HepG2 (cell line): ENCODE data around the gene SCGB1D4. TPM values are rescaled to one million over a fixed set of nuclear protein-coding genes. Genes with fewer than 3 reads are reported as not detected.
"Not testable (repeated sequence)": the region's sequence is repeated elsewhere in the genome, so short reads cannot be mapped to it uniquely, and the experiment has no call there.

Experiments
- ATAC-seq: fragments of 200-7000 bp; cut with Tn5 transposase; 3 replicates; pipeline ENCODE4 v1.9.1; 2020; ENCODE audit warnings: mild to moderate bottlenecking, moderate library complexity
- BruUV-seq: library from RNA; stranded (reverse); fragments of 400-500 nt; replicated peaks from 2 replicates; lab custom pipeline; 2021; lab: Mats Ljungman, UMichigan
- CTCF ChIA-PET: fragments of 300-600 bp; formaldehyde crosslinking; extraction: SDS; loops from one replicate; lab custom pipeline; 2021; ENCODE audit warnings: low total read pairs, inconsistent platforms, low intra/inter-chr PET ratio; lab: Yijun Ruan, JAX
- POLR2A ChIA-PET: fragments of 350-600 bp; sonication (Branson Sonifier 250); formaldehyde crosslinking; loops from one replicate; lab custom pipeline; 2020; ENCODE audit warnings: antibody characterized with exemption, inconsistent platforms; lab: Yijun Ruan, JAX
- DNase-seq: peaks from one replicate; pipeline ENCODE4 v3.0.0-alpha.2; 2015; ENCODE audit warnings: low spot score
- FAIRE-seq: peaks from 3 replicates; lab custom pipeline; 2011; peaks lifted over from hg19 to GRCh38; lab: Jason Lieb, UNC
- H2AFZ ChIP-seq: one replicate; pipeline ENCODE4 v1.6.1; 2011; ENCODE audit warnings: low read length, inconsistent platforms
- H3K27ac ChIP-seq: fragments of 300-600 bp; 3 replicates; pipeline ENCODE4 v1.8.0; 2011; ENCODE audit warnings: mixed run types, mild to moderate bottlenecking, mixed read lengths, low read length, inconsistent platforms; ENCODE audit not compliant: insufficient read depth; ENCODE audit errors: extremely low read length
- H3K27me3 ChIP-seq, 2 experiments: fragments of 200-600 bp in 1 of 2; 2 replicates in 1 of 2; 3 replicates in 1 of 2; pipeline versions ENCODE4 v1.6.0 to v1.8.0; 2011; ENCODE audit warnings: low read length in 2 of 2, mild to moderate bottlenecking in 2 of 2, moderate library complexity in 2 of 2, inconsistent platforms in 1 of 2; ENCODE audit not compliant: insufficient read depth in 2 of 2, control insufficient read depth in 1 of 2
- H3K36me3 ChIP-seq, 2 experiments: fragments of 200-600 bp in 1 of 2; replicated peaks in 1 of 2; 2 replicates in 1 of 2; 3 replicates in 1 of 2; pipeline versions ENCODE4 v1.5.1 to v1.8.0; 2011; ENCODE audit warnings: low read length in 2 of 2, inconsistent platforms in 1 of 2; ENCODE audit not compliant: insufficient read depth in 2 of 2, control insufficient read depth in 1 of 2
- H3K4me1 ChIP-seq: 2 replicates; pipeline ENCODE4 v1.5.1; 2012; ENCODE audit warnings: low read length, inconsistent platforms; ENCODE audit not compliant: insufficient read depth
- H3K4me2 ChIP-seq: 2 replicates; pipeline ENCODE4 v1.6.0; 2011; ENCODE audit warnings: low read depth, low read length, inconsistent platforms
- H3K4me3 ChIP-seq, 3 experiments: fragments of 200-600 bp in 1 of 3; sonication (generic), shearing (Covaris generic) in 1 of 3; replicated peaks in 1 of 3; 2 replicates each; pipeline ENCODE4 v1.5.1; 2011 to 2016; ENCODE audit warnings: low read length in 3 of 3, inconsistent platforms in 2 of 3, low read depth in 2 of 3, mild to moderate bottlenecking in 2 of 3, control low read depth in 1 of 3, mixed read lengths in 1 of 3; ENCODE audit not compliant: insufficient read depth in 1 of 3
- H3K79me2 ChIP-seq: one replicate; pipeline ENCODE4 v1.6.1; 2011; ENCODE audit warnings: low read length, inconsistent platforms; ENCODE audit not compliant: insufficient read depth
- H3K9ac ChIP-seq: 2 replicates; pipeline ENCODE4 v1.6.0; 2011; ENCODE audit warnings: mild to moderate bottlenecking, low read depth, low read length, inconsistent platforms; ENCODE audit not compliant: insufficient read depth
- H3K9me3 ChIP-seq: 2 replicates; pipeline ENCODE4 v1.5.1; 2012; ENCODE audit warnings: mild to moderate bottlenecking, low read length
- H4K20me1 ChIP-seq: 2 replicates; pipeline ENCODE4 v1.6.0; 2011; ENCODE audit warnings: inconsistent platforms, mild to moderate bottlenecking, low read length, moderate library complexity; ENCODE audit not compliant: insufficient read depth
- MAFK ChIP-seq, 2 experiments: IDR thresholded peaks in 1 of 2; conservative IDR thresholded peaks in 1 of 2; 2 replicates each; pipeline ENCODE4 v1.6.1; 2011; ENCODE audit warnings: improper control_type of control experiment in 2 of 2, low read length in 2 of 2
- NCOR1 ChIP-seq: fragments of 200-600 bp; sonication (generic); IDR thresholded peaks from 2 replicates; pipeline ENCODE4 v1.7.0; 2017; ENCODE audit warnings: antibody characterized with exemption, low read length, borderline replicate concordance
- ZNF589 ChIP-seq: sonication (generic); formaldehyde crosslinking; conservative IDR thresholded peaks from 2 replicates; pipeline ENCODE4 v1.8.0; 2022; ENCODE audit warnings: mild to moderate bottlenecking, moderate library complexity, missing genetic modification reagents
- WGBS: methylation state at CpG from one replicate; pipeline ENCODE4 v1.1.6; 2017; ENCODE audit warnings: low lambda C conversion rate; 5-methylcytosine and 5-hydroxymethylcytosine counted together
- in situ Hi-C: cut with HindIII; loops from 2 replicates; pipeline ENCODE4 v1.10.0; 2017; ENCODE audit warnings: low pct_unique_long_range_greater_than_20kb; ENCODE audit not compliant: extremely low pct_ligation_motif_present
- intact Hi-C: fragments of 100-400 bp; cut with micrococcal nuclease; formaldehyde crosslinking; loops from one replicate; pipeline ENCODE4 v1.10.0; 2022; ENCODE audit not compliant: unreplicated experiment
- polyA plus RNA-seq, 8 experiments: library from polyadenylated mRNA; depleted of rRNA in 3 of 8; stranded (reverse) in 7 of 8; unstranded in 1 of 8; fragments of >200 nt; fragmentation: Illumina TruSeq in 4 of 8; extraction: Trizol in 4 of 8; gene quantifications; 2 replicates each; pipeline versions ENCODE4 v1.2.1 to v1.2.3, GENCODE V29; 2011 to 2016; ENCODE audit warnings: low read depth in 4 of 8, missing spikeins in 1 of 8, mixed read lengths in 1 of 8; ENCODE audit not compliant: insufficient read depth in 1 of 8
- total RNA-seq, 5 experiments: library from RNA; depleted of rRNA; stranded (reverse); fragments of >200 nt; fragmentation: Illumina TruSeq; extraction: Trizol; gene quantifications; 2 replicates each; pipeline ENCODE4 v1.2.3, GENCODE V29; 2016; ENCODE audit warnings: low read depth in 1 of 5

SCGB1D4 gene
- total and polyA plus RNA-seq, 2 of the 13 experiments (the other 11 are each of a cell fraction or from before 2014, with no cell fraction given), result not detected

- intact Hi-C loops, FAIRE-seq, in situ Hi-C loops, H3K4me2 ChIP-seq, CTCF ChIA-PET, H3K9me3 ChIP-seq, H3K27ac ChIP-seq, H2AFZ ChIP-seq, H4K20me1 ChIP-seq, H3K9ac ChIP-seq, POLR2A ChIA-PET, DNase-seq, H3K27me3 ChIP-seq, BruUV-seq, H3K4me3 ChIP-seq, ATAC-seq: not testable (repeated sequence)
- over 99% methylated on average over 7 of the region's 7 CpGs for whole genome bisulfite sequencing
- H3K79me2 ChIP-seq, result peaks cover 18% of the 10 kb centered on the region
- TF ChIP-seq MAFK (conservative IDR thresholded peaks at IDR 0.05 in 1 of 2, IDR thresholded peaks at IDR 0.05 in 1 of 2; ENCODE audit: low read length in 2 of 2), result peak in 1 of 2 experiments; percentile 34; a peak in 2 of 4 replicates
- peaks cover 57% of the 10 kb centered on the region for H3K4me1 ChIP-seq
- peaks cover 3 to 23% of the 10 kb centered on the region in 2 experiments; a peak in 4 of 5 replicates for H3K36me3 ChIP-seq
These were observed 44.8 kb upstream of the SCGB1D4 start for GRCh38 chr11:62343646-62344190.

- BruUV-seq, result no TSS peak
- Histone ChIP-seq H4K20me1 (no peaks in the 10 kb centered on the region), H2AFZ (no peak overlapping the region), H3K79me2 (peaks cover 18% of the 10 kb centered on the region), H3K27me3 (no peaks in the 10 kb centered on the region), H3K9ac (no peak overlapping the region), H3K4me3 (no peak overlapping the region), H3K4me2 (no peak overlapping the region; the same call in none of the 2 replicates), H3K36me3 (peaks cover 0 to 23% of the 10 kb centered on the region in 2 experiments; a peak in 2 of 5 replicates), H3K27ac (peak overlapping the region; percentile 82), H3K9me3 (no peaks in the 10 kb centered on the region), H3K4me1 (peaks cover 70% of the 10 kb centered on the region)
- 76% methylated on average over 4 of the region's 4 CpGs for WGBS
- in situ Hi-C loops (no loop called here), intact Hi-C loops (no loop called here)
- ATAC-seq, result no peak
- FAIRE-seq, result no peak
- DNase-seq, result no peak
- CTCF ChIA-PET, result interaction anchor here (1.3 kb wide), 1 partner anchor 37 kb away, joined by 6 read pairs; no protein-coding TSS in a partner anchor
- POLR2A ChIA-PET, result no interaction called here
- no peak for TF ChIP-seq ZNF589 (CRISPR knock-in tag)
- no peak for TF ChIP-seq NCOR1
These were observed 42.7 kb upstream of the SCGB1D4 start for GRCh38 chr11:62341588-62341987.
